Natural killer cell (primary cell): ENCODE data around the gene RAB40C. TPM values are rescaled to one million over a fixed set of nuclear protein-coding genes. Genes with fewer than 3 reads are reported as not detected.

ENCODE experiments used
- ATAC-seq, 3 donors: fragments of 150-1000 bp in 2 of 3; fragments of 200-7000 bp in 1 of 3; cut with Tn5 transposase; 1 replicate in 1 of 3; 2 replicates in 2 of 3; pipeline ENCODE4 v1.10.0; 2021; ENCODE audit warnings: mild to moderate bottlenecking in 2 of 3, moderate library complexity in 2 of 3
- DNase-seq, 2 donors: peaks; one replicate each; pipeline versions ENCODE4 v3.0.0 to v3.0.0-alpha.2; 2013 to 2021; ENCODE audit warnings: mixed read lengths in 1 of 2
- H3K27ac ChIP-seq: one replicate; pipeline ENCODE4 v1.5.1; 2013; ENCODE audit warnings: mild to moderate bottlenecking, low read length
- H3K27me3 ChIP-seq: one replicate; pipeline ENCODE4 v1.6.1; 2013; ENCODE audit warnings: low read length; ENCODE audit not compliant: control insufficient read depth, insufficient read depth
- H3K36me3 ChIP-seq: one replicate; pipeline ENCODE4 v1.6.1; 2013; ENCODE audit warnings: low read length; ENCODE audit not compliant: control insufficient read depth, insufficient read depth
- H3K4me1 ChIP-seq: one replicate; pipeline ENCODE4 v1.6.1; 2013; ENCODE audit warnings: low read length; ENCODE audit not compliant: control insufficient read depth, insufficient read depth
- H3K4me3 ChIP-seq: one replicate; pipeline ENCODE4 v1.5.1; 2013; ENCODE audit warnings: low read length
- H3K9me3 ChIP-seq: one replicate; pipeline ENCODE4 v1.6.1; 2013; ENCODE audit warnings: low read length; ENCODE audit not compliant: control insufficient read depth, insufficient read depth
- H3K27ac Mint-ChIP-seq, 2 donors: one replicate each; pipeline ENCODE4 v1.8.0; 2022; ENCODE audit warnings: mild to moderate bottlenecking in 2 of 2, mixed read lengths in 2 of 2, moderate library complexity in 1 of 2
- H3K27me3 Mint-ChIP-seq, 2 donors: one replicate each; pipeline ENCODE4 v1.8.0; 2022; ENCODE audit warnings: low read depth in 2 of 2, mixed read lengths in 2 of 2
- H3K36me3 Mint-ChIP-seq: one replicate; pipeline ENCODE4 v1.8.0; 2022; ENCODE audit warnings: mixed read lengths
- H3K4me1 Mint-ChIP-seq, 2 donors: one replicate each; pipeline ENCODE4 v1.8.0; 2022; ENCODE audit warnings: mixed read lengths in 2 of 2
- H3K4me3 Mint-ChIP-seq: one replicate; pipeline ENCODE4 v1.8.0; 2022; ENCODE audit warnings: mild to moderate bottlenecking, moderate library complexity, mixed read lengths
- H3K9me3 Mint-ChIP-seq, 2 donors: one replicate each; pipeline ENCODE4 v1.8.0; 2022; ENCODE audit warnings: mixed read lengths in 2 of 2
- WGBS: methylation state at CpG from one replicate; pipeline ENCODE4 v1.1.7; 2013; ENCODE audit warnings: missing lambda C conversion rate; ENCODE audit not compliant: insufficient coverage; 5-methylcytosine and 5-hydroxymethylcytosine counted together
- intact Hi-C: fragments of 100-400 bp; cut with micrococcal nuclease; formaldehyde crosslinking; loops from one replicate; pipeline ENCODE4 v1.14.2; 2022
- total RNA-seq, 4 donors: library from RNA; stranded (reverse); fragments of 120-200 nt in 1 of 4; gene quantifications; one replicate each; pipeline versions ENCODE4 v1.2.3 to v1.2.4, GENCODE V29; 2013 to 2022
- TF ChIP-seq, protein P1 (sequence below): fragments of 200-600 bp; IDR thresholded peaks from one replicate; pipeline ENCODE4 v1.8.0; 2022; ENCODE audit warnings: antibody characterized with exemption

Gene RAB40C
- total RNA-seq, 3 donors from 2014 or later (not counting 1 experiment from before 2014, with no cell fraction given): 12.7 to 20.8 (median 20.0) TPM

DNA sequence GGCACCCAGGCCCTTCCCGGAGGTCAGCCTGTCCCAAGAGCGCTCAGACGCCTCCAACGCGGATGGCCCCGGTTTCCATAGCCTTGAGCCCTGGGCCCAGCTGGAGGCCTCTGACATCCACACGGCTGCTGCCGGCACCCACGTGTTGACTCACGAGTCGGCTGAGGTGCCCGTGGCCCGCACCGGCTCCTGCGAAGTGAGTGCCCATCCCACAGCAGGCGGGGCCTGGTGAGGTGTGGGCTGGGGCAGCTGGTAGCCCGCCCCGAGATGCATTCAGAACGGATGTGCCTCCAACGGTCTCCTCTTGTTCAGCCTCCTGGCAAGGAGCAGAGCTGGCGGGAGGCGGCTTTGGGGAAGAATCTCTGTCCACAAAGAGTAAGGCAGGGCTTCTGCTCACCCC, 62.0 kb downstream of the RAB40C start:
- H3K4me3 ChIP-seq: no peak overlapping the region
- peaks cover 0 to 9% of the 10 kb centered on the region in 2 donors for H3K4me1 Mint-ChIP-seq
- H3K36me3 ChIP-seq: no peaks in the 10 kb centered on the region
- H3K4me3 Mint-ChIP-seq: no peak overlapping the region
- DNase-seq: no peak
- H3K27me3 ChIP-seq: no peaks in the 10 kb centered on the region
- no peaks in the 10 kb centered on the region for H3K9me3 Mint-ChIP-seq
- no peaks in the 10 kb centered on the region for H3K36me3 Mint-ChIP-seq
- no peaks in the 10 kb centered on the region for H3K9me3 ChIP-seq
- H3K4me1 ChIP-seq: peaks cover 25% of the 10 kb centered on the region
- 96% methylated on average over 22 of the region's 22 CpGs for WGBS
- H3K27ac ChIP-seq: no peak overlapping the region
- no peaks in the 10 kb centered on the region for H3K27me3 Mint-ChIP-seq
- intact Hi-C loops: no loop called here
- no peak for ATAC-seq
- no peak overlapping the region for H3K27ac Mint-ChIP-seq
- TF ChIP-seq, protein P1, sequence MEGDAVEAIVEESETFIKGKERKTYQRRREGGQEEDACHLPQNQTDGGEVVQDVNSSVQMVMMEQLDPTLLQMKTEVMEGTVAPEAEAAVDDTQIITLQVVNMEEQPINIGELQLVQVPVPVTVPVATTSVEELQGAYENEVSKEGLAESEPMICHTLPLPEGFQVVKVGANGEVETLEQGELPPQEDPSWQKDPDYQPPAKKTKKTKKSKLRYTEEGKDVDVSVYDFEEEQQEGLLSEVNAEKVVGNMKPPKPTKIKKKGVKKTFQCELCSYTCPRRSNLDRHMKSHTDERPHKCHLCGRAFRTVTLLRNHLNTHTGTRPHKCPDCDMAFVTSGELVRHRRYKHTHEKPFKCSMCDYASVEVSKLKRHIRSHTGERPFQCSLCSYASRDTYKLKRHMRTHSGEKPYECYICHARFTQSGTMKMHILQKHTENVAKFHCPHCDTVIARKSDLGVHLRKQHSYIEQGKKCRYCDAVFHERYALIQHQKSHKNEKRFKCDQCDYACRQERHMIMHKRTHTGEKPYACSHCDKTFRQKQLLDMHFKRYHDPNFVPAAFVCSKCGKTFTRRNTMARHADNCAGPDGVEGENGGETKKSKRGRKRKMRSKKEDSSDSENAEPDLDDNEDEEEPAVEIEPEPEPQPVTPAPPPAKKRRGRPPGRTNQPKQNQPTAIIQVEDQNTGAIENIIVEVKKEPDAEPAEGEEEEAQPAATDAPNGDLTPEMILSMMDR: no peak

DNA sequence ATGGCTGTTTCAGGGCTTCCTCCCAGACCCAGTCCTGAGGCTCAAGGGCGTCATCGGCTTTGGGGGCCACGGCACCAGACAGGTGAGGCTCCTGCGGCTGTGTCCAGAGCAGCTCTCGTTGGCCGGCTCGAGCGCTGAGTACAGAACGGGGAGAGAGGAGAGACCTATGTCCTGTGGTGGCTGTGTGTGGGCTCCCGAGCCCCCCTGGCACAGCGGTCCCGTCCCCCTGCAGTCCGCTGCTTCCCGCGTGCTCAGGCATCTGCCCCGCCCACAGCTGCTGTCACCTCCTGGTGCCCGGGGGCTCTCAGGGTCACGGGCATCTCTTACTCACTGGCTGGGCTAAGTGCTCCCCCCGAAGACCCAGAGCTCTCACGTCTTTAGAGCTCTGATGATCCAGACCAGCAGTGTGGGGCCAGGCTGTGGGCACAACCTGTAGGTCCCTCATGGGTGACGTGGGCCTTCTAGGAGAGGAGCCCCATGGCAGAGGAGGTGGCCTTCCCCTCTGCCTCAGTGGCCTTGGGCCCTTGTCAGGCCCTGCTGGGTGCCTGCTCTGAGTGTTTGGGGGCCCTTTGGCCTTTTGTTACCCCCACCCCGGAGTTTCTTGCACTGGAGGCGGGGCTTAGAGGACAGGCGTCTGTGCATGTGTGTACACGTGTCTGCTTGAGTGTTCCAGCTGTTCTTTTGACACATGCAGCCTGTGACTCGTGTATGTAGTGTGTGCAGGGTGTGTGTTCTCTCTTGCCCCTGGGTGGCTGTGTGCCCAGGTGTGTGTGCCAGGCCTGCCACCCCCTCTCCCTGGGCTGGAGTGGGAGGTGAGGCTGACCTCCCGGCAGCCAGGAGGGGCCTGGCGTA, 62.8 kb downstream of the RAB40C start:
- H3K9me3 Mint-ChIP-seq: no peaks in the 10 kb centered on the region
- H3K27me3 Mint-ChIP-seq: no peaks in the 10 kb centered on the region
- 95% methylated on average over 28 of the region's 28 CpGs for WGBS
- H3K4me1 ChIP-seq: peaks cover 20% of the 10 kb centered on the region
- intact Hi-C loops: no loop called here
- no peak overlapping the region for H3K4me3 ChIP-seq
- TF ChIP-seq, protein P1: no peak
- H3K4me3 Mint-ChIP-seq: no peak overlapping the region
- peaks cover 0 to 9% of the 10 kb centered on the region in 2 donors for H3K4me1 Mint-ChIP-seq
- DNase-seq: no peak
- H3K36me3 ChIP-seq: no peaks in the 10 kb centered on the region
- H3K36me3 Mint-ChIP-seq: no peaks in the 10 kb centered on the region
- no peak overlapping the region for H3K27ac ChIP-seq
- H3K9me3 ChIP-seq: no peaks in the 10 kb centered on the region
- H3K27me3 ChIP-seq: no peaks in the 10 kb centered on the region
- ATAC-seq: no peak
- no peak overlapping the region for H3K27ac Mint-ChIP-seq

GRCh38 chr16:654034-654433, 64.2 kb downstream of the RAB40C start:
- Histone ChIP-seq H3K9me3 (no peaks in the 10 kb centered on the region), H3K27ac (no peak overlapping the region), H3K36me3 (no peaks in the 10 kb centered on the region), H3K27me3 (no peaks in the 10 kb centered on the region), H3K4me1 (peaks cover 8% of the 10 kb centered on the region), H3K4me3 (no peak overlapping the region)
- no peak overlapping the region for H3K4me3 Mint-ChIP-seq
- no peaks in the 10 kb centered on the region for H3K36me3 Mint-ChIP-seq
- intact Hi-C loops: no loop called here
- H3K4me1 Mint-ChIP-seq: peaks cover 0 to 4% of the 10 kb centered on the region in 2 donors
- H3K9me3 Mint-ChIP-seq: no peaks in the 10 kb centered on the region
- ATAC-seq: no peak
- no peaks in the 10 kb centered on the region for H3K27me3 Mint-ChIP-seq
- no peak for DNase-seq
- TF ChIP-seq, protein P1: no peak
- 97% methylated on average over 11 of the region's 12 CpGs for WGBS
- H3K27ac Mint-ChIP-seq: no peak overlapping the region
